NCI-H345 treated with DMSO at 0.1 percent for 48 hours (cell line): ENCODE results near the gene STEAP4.
"Not testable (repeated sequence)": the region's sequence is repeated elsewhere in the genome, so short reads cannot be mapped to it uniquely, and the experiment has no call there.

Experiments
- DNase-seq: peaks from one replicate; lab custom pipeline; 2025; ENCODE audit not compliant: unreplicated experiment; lab: John Stamatoyannopoulos, UW

STEAP4 gene

DNA sequence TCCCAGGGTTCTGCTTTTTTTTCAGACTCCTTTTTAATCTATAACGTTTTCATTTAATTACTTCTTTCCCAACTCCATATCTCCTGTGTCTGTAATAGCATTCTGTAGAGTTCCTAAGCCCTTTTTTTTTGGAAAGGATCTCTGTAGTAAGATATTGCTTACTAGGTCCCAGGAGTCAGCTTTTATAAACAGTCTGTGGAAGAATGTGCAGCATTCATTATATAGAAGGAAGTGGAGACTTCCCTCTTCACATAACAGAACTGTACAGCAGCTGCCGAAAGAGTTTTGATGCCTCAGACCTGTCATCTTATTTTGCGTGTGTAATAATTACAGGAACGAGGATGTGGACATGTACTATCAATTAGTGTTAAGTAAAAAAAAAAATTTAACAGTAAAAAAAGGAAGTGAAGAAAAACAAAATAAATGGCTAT, 7.4 kb upstream of the STEAP4 start:
- DNase-seq = no peak

DNA sequence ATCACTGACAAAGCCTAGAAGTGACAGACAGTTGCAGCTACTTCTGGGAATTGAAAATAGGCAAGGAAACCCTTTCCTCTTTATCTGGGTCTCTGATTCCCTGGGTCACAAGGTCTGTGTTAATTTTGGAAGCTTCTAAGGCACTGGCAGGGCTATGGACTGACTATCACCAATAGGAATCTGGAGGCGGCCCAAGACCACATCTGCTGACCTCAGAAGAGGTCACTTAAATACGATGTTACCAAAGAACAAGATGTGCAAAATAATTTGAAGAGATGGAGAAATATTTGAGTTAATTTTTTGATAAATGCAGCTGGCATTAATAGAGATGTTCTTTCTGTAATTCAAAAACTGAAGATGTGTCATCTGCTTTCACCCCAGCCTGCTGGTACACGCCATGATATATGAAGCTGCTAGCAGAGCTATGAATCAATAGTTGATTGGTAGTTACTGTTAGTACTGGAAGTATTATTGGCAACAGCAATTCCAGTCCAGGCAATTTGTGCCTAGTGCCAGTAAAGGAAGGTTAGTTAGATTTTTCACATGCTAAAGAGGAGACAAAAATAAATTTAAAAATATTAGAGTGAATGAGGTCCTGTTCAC, 5.5 kb upstream of the STEAP4 start:
- DNase-seq = no peak

GRCh38 chr7:88311675-88312036, 5.0 kb upstream of the STEAP4 start:
- no peak for DNase-seq

- no peak for DNase-seq
These were observed 4.4 kb upstream of the STEAP4 start for GRCh38 chr7:88310956-88311674.

- DNase-seq = no peak
These were observed 3.1 kb upstream of the STEAP4 start for GRCh38 chr7:88309819-88310218.

DNA sequence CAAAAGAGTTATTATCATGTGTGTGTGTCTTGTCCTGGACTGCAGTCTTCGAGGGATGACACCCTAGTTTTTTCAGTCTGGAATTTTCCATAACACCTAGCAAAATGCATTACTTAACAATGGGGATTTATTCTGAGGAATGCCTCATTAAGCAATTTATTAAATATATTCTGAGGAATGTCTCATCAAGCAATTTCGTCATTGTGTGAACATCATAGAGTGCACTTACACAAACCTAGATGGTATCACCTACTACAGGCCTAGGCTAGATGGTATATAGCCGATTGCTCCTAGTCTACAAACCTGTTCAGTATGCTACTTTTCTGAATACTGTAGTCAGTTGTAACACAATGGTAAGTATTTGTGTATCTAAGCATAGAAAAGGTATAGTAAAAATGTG, 1.1 kb upstream of the STEAP4 start:
- DNase-seq = no peak

- no peak for DNase-seq
These were observed 718 bp upstream of the STEAP4 start for GRCh38 chr7:88307412-88307811.

DNA sequence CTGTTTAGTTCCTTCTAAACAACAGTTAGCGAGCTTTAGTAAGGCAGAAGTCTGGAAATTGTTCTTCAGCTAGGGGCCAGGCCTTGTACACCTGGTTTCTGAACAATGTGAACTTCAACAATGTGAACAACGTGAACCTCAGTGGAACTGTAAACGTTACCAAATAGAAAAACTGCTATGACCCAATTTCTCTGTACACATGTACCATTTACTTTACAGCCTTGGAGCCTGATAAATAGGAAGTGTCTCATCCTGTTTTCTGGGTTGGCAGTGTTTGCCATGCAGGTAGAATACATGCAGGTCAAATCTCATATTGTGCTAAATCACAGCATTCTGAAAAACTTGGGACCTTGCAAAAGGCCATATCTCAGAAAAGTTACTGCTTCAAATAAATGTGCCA, 1.6 kb downstream of the STEAP4 start:
- DNase-seq = no peak

DNA sequence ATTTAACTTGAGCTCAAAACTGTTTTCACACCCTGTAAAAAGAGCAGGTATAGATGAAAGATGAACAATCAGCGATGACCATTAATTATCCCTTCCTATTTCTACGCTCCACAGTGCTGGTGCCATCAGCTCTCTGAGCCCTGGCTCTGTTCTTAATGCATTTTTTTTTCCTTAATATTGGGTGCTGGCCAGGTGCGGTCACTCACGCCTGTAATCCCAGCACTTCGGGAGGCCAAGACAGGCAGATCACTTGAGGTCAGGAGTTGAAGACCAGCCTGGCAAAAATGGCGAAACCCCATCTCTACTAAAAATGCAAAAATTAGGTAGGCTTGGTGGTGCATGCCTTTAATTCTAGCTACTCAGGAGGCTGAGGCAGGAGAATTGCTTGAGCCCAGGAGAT, 4.2 kb downstream of the STEAP4 start:
- DNase-seq = no peak

DNA sequence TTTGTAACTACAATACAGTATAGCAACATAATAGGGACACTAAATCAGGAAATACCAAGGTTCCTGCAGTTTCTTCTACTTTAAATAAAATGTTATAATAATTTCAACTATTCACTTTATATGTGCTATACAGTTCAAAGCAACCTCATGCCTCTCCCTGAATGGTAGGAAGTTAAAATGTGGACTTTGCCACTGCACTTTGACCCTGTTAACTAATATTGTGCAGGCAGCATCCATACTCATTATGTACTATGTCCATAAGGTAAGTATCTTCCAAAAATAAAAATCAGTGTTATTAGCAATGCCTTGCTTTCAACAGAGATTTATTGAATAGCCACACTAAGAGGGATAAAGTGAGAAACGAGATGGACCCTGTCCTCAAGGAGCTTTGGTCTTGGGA, 4.8 kb downstream of the STEAP4 start:
- no peak for DNase-seq

- no peak for DNase-seq
These were observed 6.2 kb downstream of the STEAP4 start for GRCh38 chr7:88300401-88300945.

GRCh38 chr7:88299126-88299525, 7.6 kb downstream of the STEAP4 start:
- DNase-seq = no peak

DNA sequence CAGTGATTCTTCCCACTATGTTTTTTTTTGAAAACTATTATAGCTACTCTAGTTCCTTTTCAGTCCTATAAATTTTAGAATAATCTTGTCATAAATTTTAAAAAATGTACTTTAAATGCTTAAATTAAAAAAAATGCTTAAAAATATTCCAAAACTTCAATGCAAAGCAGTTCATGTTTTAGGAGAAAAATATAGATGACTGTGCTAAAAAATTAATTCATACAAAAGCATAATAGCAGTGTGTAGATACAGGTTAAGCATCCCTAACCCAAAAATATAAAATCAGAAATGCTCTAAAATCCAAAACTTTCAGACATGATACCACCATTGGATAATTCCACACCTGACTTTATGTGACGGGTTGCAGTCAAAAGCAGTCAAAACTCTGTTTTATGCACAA, 12.8 kb downstream of the STEAP4 start:
- DNase-seq = no peak

- DNase-seq = no peak
These were observed 15.1 kb downstream of the STEAP4 start for GRCh38 chr7:88291398-88292173.

DNA sequence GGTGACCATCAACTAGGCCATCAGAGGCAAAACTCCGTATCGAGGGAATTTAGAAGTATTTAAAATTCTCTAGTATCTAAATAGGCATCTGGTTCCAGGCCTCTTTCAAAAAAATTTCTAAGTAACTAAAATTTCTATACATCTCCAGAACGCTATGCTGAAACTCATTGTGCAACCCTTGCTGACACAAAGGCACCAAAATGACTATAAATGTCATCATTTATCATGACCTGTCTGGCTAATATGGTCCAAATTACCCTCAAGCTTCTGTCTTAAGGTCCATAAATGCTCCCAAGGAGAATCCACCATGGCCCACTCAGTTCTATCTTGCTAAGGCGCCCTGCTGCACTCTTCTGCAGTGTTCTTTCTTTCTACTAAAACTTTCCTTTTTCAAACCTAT, 16.2 kb downstream of the STEAP4 start:
- no peak for DNase-seq

GRCh38 chr7:88289564-88290025, 17.1 kb downstream of the STEAP4 start:
- DNase-seq = no peak

DNA sequence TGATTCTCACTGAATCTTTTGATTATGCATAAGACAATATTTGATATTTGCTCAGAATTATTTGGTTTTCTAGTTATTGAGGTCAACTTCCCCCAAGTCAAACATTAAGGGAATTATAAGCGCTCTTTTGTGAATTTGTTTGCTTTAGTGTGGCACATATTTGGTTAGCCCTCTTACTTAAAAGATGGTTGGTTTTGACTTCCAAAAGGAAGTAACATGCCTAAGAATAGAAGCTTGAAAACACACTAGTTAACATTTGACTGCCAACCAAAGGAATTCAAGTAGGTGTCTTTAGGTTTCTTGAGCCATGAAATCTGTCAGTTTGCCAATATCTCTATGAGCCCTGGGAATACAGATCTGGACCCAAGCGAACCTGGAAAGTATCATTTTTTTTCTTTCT, 24.9 kb downstream of the STEAP4 start:
- DNase-seq = no peak

DNA sequence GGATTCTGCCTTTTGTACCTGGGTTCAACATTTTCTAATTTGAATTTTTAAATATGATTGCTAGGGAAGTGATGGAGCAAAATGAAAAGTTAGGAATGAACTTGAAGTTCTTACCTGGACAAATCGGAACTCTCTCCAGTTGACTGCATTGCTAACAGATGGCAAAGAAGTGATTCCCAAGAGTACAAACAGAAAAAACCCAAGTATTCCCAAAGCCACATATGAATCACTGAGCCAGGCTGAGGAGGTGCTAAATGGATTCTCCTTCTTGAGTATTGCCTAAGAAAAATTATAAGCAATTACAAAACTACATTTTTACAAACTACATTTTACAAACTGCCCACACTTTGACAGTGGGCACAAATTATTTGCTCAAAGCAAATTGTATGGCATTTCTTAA, 25.9 kb downstream of the STEAP4 start:
- no peak for DNase-seq

DNA sequence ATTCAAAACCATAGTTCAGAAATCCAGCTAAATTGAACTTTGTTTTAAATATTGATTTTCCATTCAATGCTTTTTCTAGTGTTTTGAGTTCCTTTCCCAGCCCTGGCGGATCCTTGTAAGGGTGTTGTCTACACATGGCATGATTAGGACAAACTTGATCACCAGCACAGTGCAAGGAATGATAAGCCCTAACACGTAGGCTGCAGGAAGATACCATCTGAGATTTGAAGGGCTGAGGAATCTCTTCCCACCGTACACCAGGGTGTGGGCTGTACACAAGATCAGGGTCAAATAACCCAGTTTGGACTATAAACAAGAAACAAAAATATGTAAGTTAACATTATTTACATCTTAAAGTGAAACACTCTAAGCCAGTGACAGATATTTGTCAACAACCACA, 27.4 kb downstream of the STEAP4 start:
- DNase-seq = no peak

- DNase-seq = no peak
These were observed 27.8 kb downstream of the STEAP4 start for GRCh38 chr7:88278881-88279280.

GRCh38 chr7:88276605-88277153, 30.0 kb downstream of the STEAP4 start:
- no peak for DNase-seq

DNA sequence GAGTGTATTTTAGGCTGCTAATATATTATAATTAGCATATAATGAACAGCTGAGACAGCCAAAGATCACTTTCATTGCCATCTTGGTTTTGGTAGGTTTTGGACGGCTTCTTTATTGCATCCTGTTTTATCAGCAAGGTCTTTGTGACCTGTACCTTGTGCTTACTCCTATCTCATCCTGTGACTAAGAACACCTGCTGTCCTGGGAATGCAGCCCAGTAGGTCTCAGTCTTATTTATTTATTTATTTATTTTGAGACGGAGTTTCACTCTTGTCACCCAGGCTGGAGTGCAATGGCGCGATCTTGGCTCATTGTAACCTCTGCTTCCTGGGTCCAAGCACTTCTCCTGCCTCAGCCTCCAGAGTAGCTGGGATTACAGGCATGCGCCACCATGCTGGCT, 31.8 kb downstream of the STEAP4 start:
- not testable (repeated sequence) for DNase-seq
